Mesendoderm (in vitro differentiated cells): ENCODE results near the gene SRRT.
"Not testable (repeated sequence)": the region's sequence is repeated elsewhere in the genome, so short reads cannot be mapped to it uniquely, and the experiment has no call there.

ENCODE experiments used
- DNase-seq: peaks from one replicate; pipeline ENCODE4 v3.0.0; 2013
- H2AK5ac ChIP-seq: 2 replicates; pipeline ENCODE4 v1.6.1; 2013; ENCODE audit warnings: low read length, inconsistent platforms
- H2BK120ac ChIP-seq: 2 replicates; pipeline ENCODE4 v1.6.1; 2013; ENCODE audit warnings: low read depth, mild to moderate bottlenecking, low read length, moderate library complexity, mixed read lengths
- H2BK15ac ChIP-seq: replicated peaks from 2 replicates; pipeline ENCODE4 v1.6.1; 2013; ENCODE audit warnings: low read depth, mild to moderate bottlenecking, moderate library complexity
- H2BK5ac ChIP-seq: 2 replicates; pipeline ENCODE4 v1.6.1; 2013; ENCODE audit warnings: low read length, inconsistent platforms
- H3K18ac ChIP-seq: 2 replicates; pipeline ENCODE4 v1.6.1; 2013; ENCODE audit warnings: mild to moderate bottlenecking, low read length, mixed read lengths
- H3K23ac ChIP-seq: one replicate; pipeline ENCODE4 v1.6.1; 2013; ENCODE audit warnings: low read length
- H3K27ac ChIP-seq: 2 replicates; pipeline ENCODE4 v1.5.1; 2013; ENCODE audit warnings: low read depth, mild to moderate bottlenecking, inconsistent platforms, low read length, moderate library complexity
- H3K27me3 ChIP-seq: 2 replicates; pipeline ENCODE4 v1.6.1; 2013; ENCODE audit warnings: low read length, control low read depth, mild to moderate bottlenecking, inconsistent platforms; ENCODE audit not compliant: insufficient read depth, poor library complexity
- H3K36me3 ChIP-seq: 2 replicates; pipeline ENCODE4 v1.6.1; 2013; ENCODE audit warnings: low read length, inconsistent platforms; ENCODE audit not compliant: control insufficient read depth, insufficient read depth
- H3K4ac ChIP-seq: one replicate; pipeline ENCODE4 v1.6.1; 2013; ENCODE audit warnings: low read depth, mild to moderate bottlenecking, low read length, moderate library complexity
- H3K4me1 ChIP-seq: 2 replicates; pipeline ENCODE4 v1.6.1; 2013; ENCODE audit warnings: low read depth, low read length, inconsistent platforms; ENCODE audit not compliant: control insufficient read depth
- H3K4me2 ChIP-seq: 2 replicates; pipeline ENCODE4 v1.6.1; 2013; ENCODE audit warnings: low read length
- H3K4me3 ChIP-seq: 2 replicates; pipeline ENCODE4 v1.5.1; 2013; ENCODE audit warnings: mild to moderate bottlenecking, low read length
- H3K56ac ChIP-seq: one replicate; pipeline ENCODE4 v1.6.1; 2013; ENCODE audit warnings: low read length
- H3K79me1 ChIP-seq: 2 replicates; pipeline ENCODE4 v1.6.1; 2013; ENCODE audit warnings: low read length, inconsistent platforms
- H3K79me2 ChIP-seq: 2 replicates; pipeline ENCODE4 v1.6.1; 2013; ENCODE audit warnings: mild to moderate bottlenecking, low read length; ENCODE audit not compliant: control insufficient read depth, insufficient read depth
- H3K9ac ChIP-seq: 2 replicates; pipeline ENCODE4 v1.6.1; 2013; ENCODE audit warnings: low read length, inconsistent platforms
- H4K5ac ChIP-seq: one replicate; pipeline ENCODE4 v1.6.1; 2013; ENCODE audit warnings: low read length
- H4K8ac ChIP-seq: one replicate; pipeline ENCODE4 v1.6.1; 2013; ENCODE audit warnings: low read depth, mild to moderate bottlenecking, control low read depth, low read length, moderate library complexity
- WGBS: extraction: QIAGEN DNeasy Blood & Tissue Kit; methylation state at CpG from one replicate; pipeline ENCODE4 v1.1.7; 2013; ENCODE audit warnings: low lambda C conversion rate, missing lambda C conversion rate; ENCODE audit not compliant: insufficient coverage; ENCODE audit errors: extremely low coverage; 5-methylcytosine and 5-hydroxymethylcytosine counted together

The SRRT gene

GRCh38 chr7:100914879-100915447 is 40.1 kb downstream of the SRRT start:
- Histone ChIP-seq H2BK15ac (no peak overlapping the region), H4K8ac (no peak overlapping the region), H3K9ac (no peak overlapping the region), H4K5ac (no peak overlapping the region), H3K27ac (no peak overlapping the region), H3K36me3 (no peaks in the 10 kb centered on the region), H2AK5ac (no peak overlapping the region), H3K4me1 (no peaks in the 10 kb centered on the region), H2BK120ac (no peak overlapping the region), H3K4me2 (no peak overlapping the region), H3K79me1 (no peaks in the 10 kb centered on the region), H3K27me3 (no peaks in the 10 kb centered on the region), H3K18ac (no peak overlapping the region), H3K79me2 (no peaks in the 10 kb centered on the region), H3K4ac (no peak overlapping the region), H2BK5ac (no peak overlapping the region), H3K23ac (no peak overlapping the region), H3K56ac (no peak overlapping the region), H3K4me3 (no peak overlapping the region)
- DNase-seq = no peak
- WGBS = no CpG with 5 or more reads among the region's 8 CpGs

- H3K4ac ChIP-seq = peak overlapping the region; percentile 24
- not testable (repeated sequence) for H3K36me3 ChIP-seq, H3K18ac ChIP-seq, H4K5ac ChIP-seq, H3K27me3 ChIP-seq, H3K27ac ChIP-seq, H3K23ac ChIP-seq, H3K79me1 ChIP-seq, H3K4me2 ChIP-seq, H2AK5ac ChIP-seq, H2BK120ac ChIP-seq, H3K56ac ChIP-seq, H4K8ac ChIP-seq, H2BK15ac ChIP-seq, H2BK5ac ChIP-seq, H3K4me1 ChIP-seq, H3K79me2 ChIP-seq, H3K4me3 ChIP-seq, H3K9ac ChIP-seq, DNase-seq
- no CpG with 5 or more reads among the region's 5 CpGs for WGBS
Observed at GRCh38 chr7:100919335-100919734, 44.4 kb downstream of the SRRT start.

GRCh38 chr7:100919779-100920437 is 45.0 kb downstream of the SRRT start:
- not testable (repeated sequence) for H3K23ac ChIP-seq, H3K36me3 ChIP-seq, H3K27ac ChIP-seq, H3K79me2 ChIP-seq, H3K27me3 ChIP-seq, H3K9ac ChIP-seq, H4K8ac ChIP-seq, H3K79me1 ChIP-seq, H3K4me3 ChIP-seq, H3K4me2 ChIP-seq, DNase-seq, H3K4me1 ChIP-seq, H2BK120ac ChIP-seq, H4K5ac ChIP-seq
- WGBS = no CpG with 5 or more reads among the region's 9 CpGs
- Histone ChIP-seq H3K18ac (peak overlapping the region; percentile 54), H2BK5ac (peak overlapping the region; percentile 7), H3K56ac (peak overlapping the region; percentile 1), H2AK5ac (peak overlapping the region; percentile 24), H3K4ac (peak overlapping the region; percentile 83), H2BK15ac (peak overlapping the region; percentile 38)

- Histone ChIP-seq H4K8ac (no peak overlapping the region), H3K27me3 (no peaks in the 10 kb centered on the region), H3K4me2 (no peak overlapping the region), H2AK5ac (peak overlapping the region; percentile 57), H3K79me2 (no peaks in the 10 kb centered on the region), H3K4ac (no peak overlapping the region), H3K27ac (no peak overlapping the region), H3K4me1 (no peaks in the 10 kb centered on the region), H3K36me3 (no peaks in the 10 kb centered on the region), H3K56ac (no peak overlapping the region), H3K4me3 (no peak overlapping the region), H2BK120ac (no peak overlapping the region), H2BK5ac (no peak overlapping the region), H4K5ac (no peak overlapping the region), H3K23ac (no peak overlapping the region), H3K9ac (no peak overlapping the region), H2BK15ac (no peak overlapping the region), H3K18ac (peak overlapping the region; percentile 56), H3K79me1 (no peaks in the 10 kb centered on the region)
- no peak for DNase-seq
Observed at GRCh38 chr7:100921039-100921438, 46.1 kb downstream of the SRRT start.

GRCh38 chr7:100923616-100924015 is 48.7 kb downstream of the SRRT start:
- H3K4me1 ChIP-seq, H3K9ac ChIP-seq, H4K8ac ChIP-seq, H2AK5ac ChIP-seq, H3K36me3 ChIP-seq, H3K4me2 ChIP-seq, H3K18ac ChIP-seq, H2BK120ac ChIP-seq, H3K23ac ChIP-seq, H3K4me3 ChIP-seq, H3K27me3 ChIP-seq, H2BK5ac ChIP-seq, H3K4ac ChIP-seq, H3K79me2 ChIP-seq, H4K5ac ChIP-seq, H3K79me1 ChIP-seq, H2BK15ac ChIP-seq: not testable (repeated sequence)
- H3K27ac ChIP-seq = peak overlapping the region; percentile 23
- DNase-seq = peak; percentile 58
- no CpG with 5 or more reads among the region's 4 CpGs for WGBS
- H3K56ac ChIP-seq = peak overlapping the region; percentile 37

- Histone ChIP-seq H3K23ac (peak overlapping the region; percentile 98), H3K4ac (peak overlapping the region; percentile 93), H3K18ac (peak overlapping the region; percentile 84), H4K5ac (peak overlapping the region; percentile 71), H3K27ac (peak overlapping the region; percentile 98), H3K79me1 (no peaks in the 10 kb centered on the region), H3K9ac (peak overlapping the region; percentile 70), H2BK5ac (peak overlapping the region; percentile 99), H3K4me1 (peaks cover 10% of the 10 kb centered on the region), H2BK120ac (peak overlapping the region; percentile 76), H2AK5ac (peak overlapping the region; percentile 99), H3K4me2 (no peak overlapping the region), H4K8ac (peak overlapping the region; percentile 31), H2BK15ac (no peak overlapping the region), H3K79me2 (no peaks in the 10 kb centered on the region), H3K27me3 (no peaks in the 10 kb centered on the region), H3K56ac (peak overlapping the region; percentile 87), H3K36me3 (no peaks in the 10 kb centered on the region), H3K4me3 (no peak overlapping the region)
- no CpG with 5 or more reads among the region's 1 CpG for WGBS
- no peak for DNase-seq
Observed at GRCh38 chr7:100929808-100930174, 54.9 kb downstream of the SRRT start.
